ENCODE measurements around the gene KCNQ4. TPM values are rescaled to one million over a fixed set of nuclear protein-coding genes. Genes with fewer than 3 reads are reported as not detected.

Gene KCNQ4
- total RNA-seq, 4 donors from 2014 or later = 1.1 to 3.8 (median 1.5) TPM

GRCh38 chr1:40806240-40806639 lies 22.7 kb downstream of the KCNQ4 start:
- no peak for DNase-seq (ENCODE audit: low spot score in 2 of 2)
- TF ChIP-seq EP300 (IDR thresholded peaks at IDR 0.05) (no peak), POLR2AphosphoS5 (IDR thresholded peaks at IDR 0.05) (no peak), POLR2A (IDR thresholded peaks at IDR 0.05) (no peak)
- TF ChIP-seq, protein P1, sequence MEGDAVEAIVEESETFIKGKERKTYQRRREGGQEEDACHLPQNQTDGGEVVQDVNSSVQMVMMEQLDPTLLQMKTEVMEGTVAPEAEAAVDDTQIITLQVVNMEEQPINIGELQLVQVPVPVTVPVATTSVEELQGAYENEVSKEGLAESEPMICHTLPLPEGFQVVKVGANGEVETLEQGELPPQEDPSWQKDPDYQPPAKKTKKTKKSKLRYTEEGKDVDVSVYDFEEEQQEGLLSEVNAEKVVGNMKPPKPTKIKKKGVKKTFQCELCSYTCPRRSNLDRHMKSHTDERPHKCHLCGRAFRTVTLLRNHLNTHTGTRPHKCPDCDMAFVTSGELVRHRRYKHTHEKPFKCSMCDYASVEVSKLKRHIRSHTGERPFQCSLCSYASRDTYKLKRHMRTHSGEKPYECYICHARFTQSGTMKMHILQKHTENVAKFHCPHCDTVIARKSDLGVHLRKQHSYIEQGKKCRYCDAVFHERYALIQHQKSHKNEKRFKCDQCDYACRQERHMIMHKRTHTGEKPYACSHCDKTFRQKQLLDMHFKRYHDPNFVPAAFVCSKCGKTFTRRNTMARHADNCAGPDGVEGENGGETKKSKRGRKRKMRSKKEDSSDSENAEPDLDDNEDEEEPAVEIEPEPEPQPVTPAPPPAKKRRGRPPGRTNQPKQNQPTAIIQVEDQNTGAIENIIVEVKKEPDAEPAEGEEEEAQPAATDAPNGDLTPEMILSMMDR (IDR thresholded peaks at IDR 0.05) = no peak
- H3K36me3 ChIP-seq = no peaks in the 10 kb centered on the region
- no peak overlapping the region for H3K4me3 ChIP-seq
- H3K27ac ChIP-seq = no peak overlapping the region
- H3K27me3 ChIP-seq = no peaks in the 10 kb centered on the region
- WGBS = 88% methylated on average over 3 of the region's 3 CpGs
- no peaks in the 10 kb centered on the region for H3K9me3 ChIP-seq
- H3K4me1 ChIP-seq = peaks cover 24% of the 10 kb centered on the region

- H3K4me1 ChIP-seq = peaks cover 16% of the 10 kb centered on the region
- no peak for DNase-seq (ENCODE audit: low spot score in 2 of 2)
- no peak overlapping the region for H3K4me3 ChIP-seq
- 66% methylated on average over 13 of the region's 20 CpGs for WGBS
- H3K27ac ChIP-seq = no peak overlapping the region
- H3K9me3 ChIP-seq = no peaks in the 10 kb centered on the region
- no peaks in the 10 kb centered on the region for H3K36me3 ChIP-seq
- H3K27me3 ChIP-seq = no peaks in the 10 kb centered on the region
- TF ChIP-seq POLR2AphosphoS5 (IDR thresholded peaks at IDR 0.05) = no peak
- TF ChIP-seq POLR2A (IDR thresholded peaks at IDR 0.05) = no peak
- TF ChIP-seq, protein P1 (IDR thresholded peaks at IDR 0.05) = no peak
- no peak for TF ChIP-seq EP300 (IDR thresholded peaks at IDR 0.05)
Observed at GRCh38 chr1:40806731-40807695, 23.4 kb downstream of the KCNQ4 start.

DNA sequence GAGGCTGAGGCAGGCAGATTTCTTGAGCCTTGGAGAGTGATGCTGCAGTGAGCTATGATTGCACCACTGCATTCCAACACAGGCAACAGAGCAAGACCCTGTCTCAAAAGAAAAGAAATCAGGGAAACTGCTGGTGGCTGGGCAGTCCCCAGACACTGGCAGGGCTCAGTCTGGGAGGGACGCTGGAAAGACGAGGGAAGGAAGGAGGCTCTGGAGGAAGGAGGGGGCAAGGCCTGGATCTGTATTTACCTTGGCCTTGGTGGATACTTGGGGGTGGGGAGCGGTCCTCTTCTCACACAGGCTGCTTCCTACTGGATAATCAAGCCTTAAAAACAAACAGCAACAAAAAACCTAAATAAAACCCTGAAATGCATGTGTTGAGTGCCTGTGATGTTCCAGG lies 24.4 kb downstream of the KCNQ4 start:
- 61% methylated on average over 3 of the region's 3 CpGs for WGBS
- DNase-seq (ENCODE audit: low spot score in 2 of 2) = no peak
- H3K4me3 ChIP-seq = no peak overlapping the region
- H3K9me3 ChIP-seq = no peaks in the 10 kb centered on the region
- TF ChIP-seq EP300 (IDR thresholded peaks at IDR 0.05) = no peak
- no peak for TF ChIP-seq POLR2A (IDR thresholded peaks at IDR 0.05)
- TF ChIP-seq, protein P1 (IDR thresholded peaks at IDR 0.05) = no peak
- TF ChIP-seq POLR2AphosphoS5 (IDR thresholded peaks at IDR 0.05) = no peak
- no peaks in the 10 kb centered on the region for H3K36me3 ChIP-seq
- H3K27ac ChIP-seq = no peak overlapping the region
- H3K27me3 ChIP-seq = no peaks in the 10 kb centered on the region
- H3K4me1 ChIP-seq = peaks cover 15% of the 10 kb centered on the region

GRCh38 chr1:40808444-40808843 lies 24.9 kb downstream of the KCNQ4 start:
- no peak for DNase-seq (ENCODE audit: low spot score in 2 of 2)
- Histone ChIP-seq H3K4me3 (no peak overlapping the region), H3K27me3 (no peaks in the 10 kb centered on the region), H3K9me3 (no peaks in the 10 kb centered on the region), H3K4me1 (peaks cover 15% of the 10 kb centered on the region), H3K27ac (no peak overlapping the region), H3K36me3 (no peaks in the 10 kb centered on the region)
- no peak for TF ChIP-seq POLR2AphosphoS5 (IDR thresholded peaks at IDR 0.05)
- TF ChIP-seq, protein P1 (IDR thresholded peaks at IDR 0.05) = no peak
- TF ChIP-seq EP300 (IDR thresholded peaks at IDR 0.05) = no peak
- TF ChIP-seq POLR2A (IDR thresholded peaks at IDR 0.05) = no peak
- WGBS = 66% methylated on average over 3 of the region's 3 CpGs

DNA sequence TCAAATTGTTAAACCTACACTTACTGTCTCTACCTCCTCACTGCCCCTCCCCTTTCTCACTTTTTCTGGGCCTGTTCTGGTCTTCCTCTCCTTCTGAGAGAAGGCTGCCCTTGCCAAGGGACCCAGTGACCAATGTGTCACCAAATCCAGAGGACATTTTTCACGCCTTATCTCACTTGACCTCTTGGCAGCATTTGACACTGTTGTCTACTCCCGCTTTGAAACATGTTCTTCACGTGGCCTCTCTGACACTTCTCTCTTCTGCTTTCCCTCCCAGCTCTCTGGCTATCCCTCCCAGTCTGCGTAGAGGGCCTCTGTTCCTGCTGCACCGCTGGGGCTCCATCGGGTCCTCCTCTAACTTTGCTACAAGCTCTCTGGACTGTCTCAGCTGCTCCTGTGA lies 25.3 kb downstream of the KCNQ4 start:
- H3K4me3 ChIP-seq = no peak overlapping the region
- TF ChIP-seq EP300 (IDR thresholded peaks at IDR 0.05) (no peak), POLR2AphosphoS5 (IDR thresholded peaks at IDR 0.05) (no peak)
- TF ChIP-seq, protein P1 (IDR thresholded peaks at IDR 0.05) = no peak
- peaks cover 15% of the 10 kb centered on the region for H3K4me1 ChIP-seq
- H3K36me3 ChIP-seq = no peaks in the 10 kb centered on the region
- H3K27ac ChIP-seq = no peak overlapping the region
- H3K27me3 ChIP-seq = no peaks in the 10 kb centered on the region
- DNase-seq (ENCODE audit: low spot score in 2 of 2) = no peak
- no peaks in the 10 kb centered on the region for H3K9me3 ChIP-seq
- WGBS = 77% methylated on average over 6 of the region's 6 CpGs
